GM19023 (cell line): Measurements from ENCODE around the gene KRTAP10-7.
"Not testable (repeated sequence)": the region's sequence is repeated elsewhere in the genome, so short reads cannot be mapped to it uniquely, and the experiment has no call there.

ENCODE experiments used
- ATAC-seq: cut with Tn5 transposase; IDR thresholded peaks from one replicate; pipeline ENCODE4 v1.9.1; 2021; ENCODE audit warnings: mild to moderate bottlenecking, moderate library complexity; ENCODE audit not compliant: unreplicated experiment

KRTAP10-7 gene

DNA sequence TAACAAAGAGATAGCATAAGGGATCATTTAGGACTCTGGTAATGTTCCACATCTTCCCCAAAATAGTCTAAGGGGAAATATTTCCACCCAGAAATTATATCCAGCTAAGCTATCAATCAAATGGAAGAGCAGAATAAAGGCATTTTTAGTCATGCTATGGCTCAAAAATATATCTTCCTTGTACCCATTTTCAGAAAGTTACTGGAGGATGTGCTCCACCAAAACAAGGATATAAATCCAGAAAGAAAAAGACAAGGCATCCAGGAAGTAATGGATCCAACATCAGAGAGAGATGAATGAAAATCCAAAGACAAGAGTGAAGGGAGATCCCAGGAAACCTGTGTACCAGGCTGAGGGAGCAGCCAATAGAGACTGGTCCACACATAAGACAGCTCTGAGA, 8.8 kb downstream of the KRTAP10-7 start:
- no peak for ATAC-seq

DNA sequence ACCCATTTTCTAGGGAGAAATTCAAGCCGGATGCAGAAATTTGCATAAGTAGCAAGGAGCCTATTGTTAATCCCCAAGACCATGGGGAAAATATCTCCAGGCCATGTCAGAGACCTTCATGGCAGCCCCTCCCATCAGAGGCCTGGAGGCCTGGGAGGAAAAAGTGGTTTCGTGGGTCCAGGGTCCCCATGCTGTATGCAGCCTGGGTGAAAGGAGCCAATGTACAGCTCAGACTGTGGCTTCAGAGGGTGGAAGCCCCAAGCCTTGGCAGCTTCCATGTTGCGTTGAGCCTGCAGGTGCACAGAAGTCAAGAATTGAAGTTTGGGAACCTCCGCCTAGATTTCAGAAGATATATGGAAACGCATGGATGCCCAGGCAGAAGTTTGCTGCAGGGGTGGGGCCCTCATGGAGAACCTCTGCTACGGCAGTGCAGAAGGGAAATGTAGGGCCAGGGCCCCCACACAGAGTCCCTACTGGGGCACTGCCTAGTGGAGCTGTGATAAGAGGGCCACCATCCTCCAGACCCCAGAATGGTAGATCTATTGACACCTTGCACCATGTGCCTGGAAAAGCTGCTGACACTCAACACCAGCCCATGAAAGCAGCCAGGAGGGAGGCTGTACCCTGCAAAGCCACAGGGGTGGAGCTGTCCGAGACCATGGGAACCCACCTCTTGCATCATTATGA, 9.9 kb downstream of the KRTAP10-7 start:
- not testable (repeated sequence) for ATAC-seq

DNA sequence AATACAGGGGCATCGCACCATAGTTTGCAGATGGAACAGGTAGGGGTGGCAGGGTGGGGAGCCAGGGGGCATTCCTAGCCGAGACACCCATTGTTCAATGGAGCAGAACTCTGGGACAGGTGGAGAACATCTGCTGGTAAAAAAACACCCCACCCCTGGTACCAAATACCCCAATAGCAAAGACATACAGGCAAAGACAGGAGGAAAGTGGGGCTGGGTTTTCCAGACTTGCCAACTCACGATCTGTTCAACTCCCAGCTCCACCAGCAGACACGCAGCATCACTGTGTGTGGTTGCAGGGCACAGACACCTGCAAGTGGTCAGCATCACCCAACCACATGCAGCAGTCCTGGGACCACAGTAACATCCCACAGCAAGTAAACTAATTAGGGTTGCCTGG, 11.2 kb downstream of the KRTAP10-7 start:
- ATAC-seq, result no peak

DNA sequence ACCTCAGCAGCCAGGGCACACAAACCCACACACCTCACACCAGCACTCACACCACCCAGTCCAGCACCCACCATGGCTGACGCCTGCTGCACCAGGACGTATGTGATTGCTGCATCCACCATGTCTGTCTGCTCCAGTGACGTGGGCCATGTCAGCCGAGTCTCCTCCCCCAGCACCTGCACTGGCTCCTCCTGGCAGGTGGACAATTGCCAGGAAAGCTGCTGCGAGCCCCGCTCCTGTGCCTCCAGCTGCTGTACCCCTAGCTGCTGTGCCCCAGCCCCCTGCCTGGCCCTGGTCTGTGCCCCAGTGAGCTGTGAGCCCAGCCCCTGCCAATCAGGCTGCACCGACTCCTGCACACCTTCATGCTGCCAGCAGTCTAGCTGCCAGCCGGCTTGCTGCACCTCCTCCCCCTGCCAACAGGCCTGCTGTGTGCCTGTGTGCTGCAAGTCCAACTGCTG, 11.7 kb downstream of the KRTAP10-7 start, which contains the start of gene KRTAP10-8:
TSS of gene KRTAP10-8 (plus strand) at position 51 of the 458 bp plus-strand sequence. CDS start at position 73, 22 bp downstream.
- ATAC-seq, result no peak

DNA sequence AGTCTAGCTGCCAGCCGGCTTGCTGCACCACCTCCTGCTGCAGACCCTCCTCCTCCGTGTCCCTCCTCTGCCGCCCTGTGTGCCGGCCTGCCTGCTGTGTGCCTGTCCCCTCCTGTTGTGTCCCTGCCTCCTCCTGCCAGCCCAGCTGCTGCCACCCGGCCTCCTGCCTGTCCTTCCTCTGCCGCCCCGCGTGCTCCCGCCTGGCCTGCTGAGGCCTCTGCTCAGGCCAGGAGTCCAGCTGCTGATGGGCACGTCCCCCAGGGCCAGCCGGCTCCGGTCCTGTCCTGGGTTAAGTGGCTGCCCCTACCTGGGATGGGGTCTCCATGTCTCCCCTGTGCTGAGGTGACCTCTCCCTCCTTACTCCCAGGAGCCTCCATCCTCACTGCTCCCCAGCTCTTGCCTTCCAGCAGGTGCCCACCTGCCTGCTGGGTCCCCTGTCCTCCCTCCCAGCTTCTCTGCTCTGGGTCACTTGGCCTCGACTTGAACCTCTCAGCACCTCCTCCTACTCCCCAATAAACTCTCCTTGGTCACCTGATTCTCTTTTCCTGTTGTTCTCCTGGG, 12.4 kb downstream of the KRTAP10-7 start:
- ATAC-seq, result no peak

DNA sequence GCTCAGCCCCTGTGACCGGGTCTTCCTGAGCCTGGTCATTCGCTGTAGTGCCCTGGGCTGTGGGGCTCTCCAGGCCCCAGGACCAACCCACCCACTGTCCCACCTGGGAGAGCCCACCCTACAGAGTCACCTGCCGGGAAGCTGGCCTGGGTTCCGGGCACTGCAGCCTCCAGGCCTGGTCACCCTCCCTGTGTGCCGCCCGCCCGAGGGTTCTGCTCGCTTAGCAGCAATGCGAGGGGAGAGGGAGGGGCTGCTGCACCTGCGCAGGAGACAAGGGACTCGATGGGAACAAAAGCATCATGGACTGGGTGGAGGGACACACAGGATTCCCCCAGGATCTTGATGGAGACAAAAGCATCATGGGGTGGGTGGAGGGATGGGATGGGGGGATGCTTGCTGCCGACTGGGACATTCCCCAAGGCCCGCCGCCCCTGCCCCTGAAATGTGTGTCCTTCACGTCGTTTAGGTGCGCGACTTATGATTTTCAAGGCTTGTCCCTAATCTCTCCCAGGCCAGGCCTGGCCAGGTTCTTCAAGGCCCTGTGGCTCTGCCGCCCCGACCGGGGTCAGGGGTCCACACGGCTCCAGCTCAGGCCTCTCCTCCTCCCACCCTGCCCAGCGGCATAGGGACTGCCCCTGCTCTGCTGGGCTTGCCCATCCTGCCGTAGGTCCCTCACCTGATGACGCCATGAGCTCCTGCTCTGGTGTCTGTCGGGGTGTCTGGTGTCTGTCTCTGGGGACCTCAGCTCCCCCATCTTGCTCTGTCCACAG, 13.2 kb downstream of the KRTAP10-7 start:
- ATAC-seq, result no peak

DNA sequence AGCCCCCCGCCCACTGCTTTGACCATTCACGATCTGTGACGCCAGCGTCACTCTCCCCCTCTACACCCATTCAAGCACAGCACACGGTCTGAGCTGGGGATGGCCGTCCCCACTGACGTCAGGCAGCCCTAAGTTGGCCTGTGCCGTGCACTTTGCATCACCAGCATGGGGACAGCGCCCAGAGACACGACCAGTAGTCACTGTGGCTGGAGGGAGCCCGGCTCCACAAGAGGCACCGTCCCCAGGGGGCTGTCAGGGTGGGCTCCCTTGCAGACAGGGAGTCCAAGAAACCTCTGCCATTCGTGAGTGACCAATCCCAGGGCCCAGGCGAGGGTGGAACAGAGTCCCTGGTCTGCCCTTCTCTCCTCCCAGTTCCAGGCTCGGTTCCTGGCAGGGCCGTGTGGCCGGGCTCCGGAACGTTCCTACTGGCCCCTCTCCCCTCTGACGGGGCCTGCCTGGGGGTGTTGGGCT, 13.8 kb downstream of the KRTAP10-7 start:
- no peak for ATAC-seq

DNA sequence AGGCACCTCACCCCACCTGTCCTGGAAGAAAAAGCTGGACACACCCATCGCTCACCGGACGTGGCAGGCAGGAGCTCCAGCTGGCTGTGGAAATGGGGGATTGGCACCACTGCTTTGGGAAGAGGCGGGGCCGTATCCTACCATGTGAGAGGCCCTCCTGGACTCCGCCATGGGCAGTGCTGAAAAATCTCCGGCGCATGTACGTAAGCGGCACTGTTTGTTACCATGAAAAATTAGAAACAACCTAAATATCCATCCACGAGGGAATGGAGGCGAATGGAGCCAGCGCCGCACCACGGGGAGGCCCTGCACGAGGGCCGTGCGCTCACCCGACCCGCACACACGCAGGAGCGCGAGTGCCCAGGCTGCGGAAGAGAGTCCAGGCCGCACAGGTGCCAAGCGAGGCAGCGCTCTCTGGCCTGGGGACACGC, 14.6 kb downstream of the KRTAP10-7 start:
- no peak for ATAC-seq

DNA sequence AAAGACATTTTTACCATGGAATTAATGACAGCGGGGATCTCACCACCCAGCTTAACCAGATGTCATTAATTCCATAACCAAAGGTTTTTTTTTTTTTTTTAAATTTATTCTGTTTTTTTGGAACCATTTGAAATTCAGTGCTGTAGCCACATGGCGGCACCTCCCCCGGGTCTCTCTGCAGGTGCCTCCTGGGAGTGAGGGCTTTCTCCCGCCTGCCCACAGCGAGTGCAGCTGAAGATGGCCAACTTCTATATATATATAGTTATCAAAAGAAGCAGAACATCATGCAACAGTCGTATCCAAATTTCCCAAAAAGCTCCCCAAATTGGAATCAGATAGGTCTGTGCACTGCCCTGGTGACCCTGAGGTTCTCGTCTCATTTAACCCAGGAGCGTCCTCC, 15.1 kb downstream of the KRTAP10-7 start:
- ATAC-seq, result no peak

DNA sequence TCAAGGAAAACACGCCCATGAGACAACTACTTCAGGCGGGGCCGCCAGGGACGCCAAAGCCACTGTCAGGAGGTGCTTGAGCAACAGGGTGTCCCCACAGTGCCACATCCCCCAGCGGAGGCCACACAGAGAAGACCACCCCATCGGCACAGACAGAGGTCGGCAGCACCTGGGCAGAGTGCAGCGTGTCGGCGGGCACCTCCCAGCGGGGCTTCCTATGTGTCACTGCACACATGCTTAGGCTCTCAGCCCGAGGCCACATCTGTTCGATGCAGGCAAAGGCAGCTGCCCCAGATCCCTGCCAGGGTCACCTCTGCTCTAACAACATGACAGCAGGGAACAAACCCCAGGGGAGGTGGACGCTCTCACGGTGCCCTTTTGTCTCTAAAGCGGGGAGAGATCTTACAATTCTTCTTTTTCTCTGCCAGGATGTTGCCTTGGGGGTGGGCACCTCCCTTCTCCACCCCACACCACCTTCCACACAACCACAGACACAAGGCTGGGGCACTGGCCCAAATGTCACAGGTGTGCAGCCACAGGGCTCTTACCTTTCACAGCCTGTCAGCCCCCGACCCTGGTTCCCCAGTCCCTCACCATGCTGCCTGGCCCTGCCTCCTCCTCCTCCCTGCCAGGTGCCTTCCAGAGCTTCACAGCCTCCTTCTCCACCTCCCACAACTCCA, 15.7 kb downstream of the KRTAP10-7 start:
- ATAC-seq, result no peak

DNA sequence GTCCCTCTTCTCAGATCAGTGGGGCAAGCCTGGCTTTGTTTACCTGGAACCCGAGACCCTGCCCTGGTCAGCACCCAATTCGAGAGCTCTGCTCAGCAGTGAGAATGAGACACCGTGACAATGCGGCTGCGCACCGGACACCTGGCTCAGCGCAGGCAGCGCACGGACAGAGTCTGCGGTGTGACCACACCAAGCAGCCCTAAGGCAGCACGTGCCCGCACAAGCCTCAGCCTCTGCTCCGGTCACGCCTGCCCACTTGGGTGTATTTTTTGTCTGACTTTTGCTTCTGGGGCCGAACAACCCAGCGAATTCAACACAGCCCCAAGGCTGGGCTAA, 16.2 kb downstream of the KRTAP10-7 start:
- no peak for ATAC-seq

DNA sequence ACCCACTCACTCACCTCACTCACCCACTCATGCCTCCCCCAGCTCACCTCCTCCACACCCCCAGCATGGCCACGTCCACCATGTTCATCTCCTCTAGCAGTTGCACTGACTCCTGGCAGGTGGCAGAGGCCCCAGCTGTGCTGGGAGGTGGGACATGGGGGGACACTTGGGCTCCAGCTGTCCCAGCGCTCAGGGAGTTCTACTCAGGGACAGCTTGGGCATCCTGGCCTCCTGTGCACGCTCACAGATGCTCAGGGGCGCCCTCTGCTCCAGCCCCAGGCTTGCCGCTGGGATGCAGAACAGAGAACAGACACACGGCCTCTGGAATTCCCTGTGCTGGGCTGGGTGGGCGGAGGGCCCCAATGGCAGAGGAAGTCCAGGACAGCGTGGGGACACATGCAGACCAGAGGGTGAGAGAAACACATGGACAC, 16.7 kb downstream of the KRTAP10-7 start:
- ATAC-seq, result no peak

DNA sequence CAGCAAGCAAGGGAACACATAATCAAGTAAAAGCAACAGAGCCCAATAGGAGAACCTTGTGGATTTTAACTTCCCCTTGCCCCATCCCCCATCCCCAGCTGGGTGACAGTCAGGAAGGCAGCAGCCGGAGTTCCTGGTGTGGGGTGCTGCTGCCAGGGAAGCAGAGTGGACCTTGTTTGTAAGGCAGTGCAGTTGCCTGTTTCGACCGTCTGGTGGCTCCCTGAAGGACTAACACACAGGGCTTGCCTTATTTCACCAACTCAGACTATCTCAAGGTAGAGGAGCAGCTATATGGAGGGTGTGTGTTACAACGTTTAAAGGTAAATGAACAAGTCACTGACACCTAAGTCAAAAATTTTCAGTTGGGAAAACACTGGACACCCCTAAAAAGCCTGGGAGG, 18.1 kb downstream of the KRTAP10-7 start:
- ATAC-seq, result no peak

DNA sequence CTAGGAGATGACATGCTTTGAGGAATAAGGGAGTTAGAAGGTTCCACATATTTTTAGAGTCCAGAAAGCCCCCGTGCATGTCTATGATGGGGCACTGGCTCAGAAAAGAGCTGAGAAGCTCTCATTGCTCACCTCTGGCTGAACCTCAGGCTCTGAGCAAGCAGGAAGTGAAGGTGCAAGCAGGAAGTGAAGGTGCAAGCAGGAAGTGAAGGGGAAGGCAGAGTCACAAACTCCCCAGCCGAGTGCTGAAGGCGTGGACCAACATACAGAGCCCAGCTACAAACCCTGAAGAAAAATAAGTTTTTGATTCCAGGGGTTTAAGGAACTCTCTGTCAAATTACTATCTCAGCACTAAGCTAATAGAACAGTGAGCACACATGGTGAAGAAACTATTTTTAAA, 18.5 kb downstream of the KRTAP10-7 start:
- ATAC-seq, result no peak

DNA sequence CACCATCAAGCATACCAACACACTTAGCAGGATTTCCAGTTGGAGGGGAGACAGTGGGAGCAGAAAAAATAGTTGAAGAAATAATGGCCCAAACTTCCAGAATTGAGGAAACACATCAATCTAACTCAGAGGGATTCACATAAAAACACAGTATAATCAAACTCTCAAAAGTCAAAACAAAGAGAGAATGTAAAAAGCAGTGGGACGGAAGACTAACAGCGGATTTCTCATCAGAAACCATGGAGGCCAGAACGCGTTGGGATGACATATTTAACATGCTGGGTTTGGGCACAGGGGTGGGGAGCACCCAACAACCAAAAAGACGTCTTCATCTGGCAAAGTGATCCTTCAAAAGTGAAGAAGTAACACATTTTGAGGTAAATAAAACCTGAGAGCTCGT, 19.5 kb downstream of the KRTAP10-7 start:
- no peak for ATAC-seq

DNA sequence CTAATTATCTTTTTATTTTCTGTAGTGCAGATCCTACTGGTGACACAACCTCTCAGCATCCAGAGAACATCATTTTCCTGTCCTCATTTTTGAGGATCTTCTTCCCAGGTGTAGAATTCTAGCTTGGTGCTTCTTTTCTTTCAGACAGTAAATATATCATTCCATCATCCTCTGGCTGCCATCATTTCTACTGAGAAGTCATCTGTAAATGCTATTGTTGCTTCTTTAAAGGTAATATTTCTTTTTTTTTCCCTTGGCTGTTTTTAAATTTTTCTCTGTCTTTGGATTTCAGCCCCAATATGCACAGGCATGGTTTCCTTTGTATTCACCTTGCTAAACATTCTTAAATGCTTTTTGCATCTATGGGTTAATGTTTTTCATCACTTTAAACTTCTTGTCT, 23.2 kb downstream of the KRTAP10-7 start:
- ATAC-seq, result no peak

DNA sequence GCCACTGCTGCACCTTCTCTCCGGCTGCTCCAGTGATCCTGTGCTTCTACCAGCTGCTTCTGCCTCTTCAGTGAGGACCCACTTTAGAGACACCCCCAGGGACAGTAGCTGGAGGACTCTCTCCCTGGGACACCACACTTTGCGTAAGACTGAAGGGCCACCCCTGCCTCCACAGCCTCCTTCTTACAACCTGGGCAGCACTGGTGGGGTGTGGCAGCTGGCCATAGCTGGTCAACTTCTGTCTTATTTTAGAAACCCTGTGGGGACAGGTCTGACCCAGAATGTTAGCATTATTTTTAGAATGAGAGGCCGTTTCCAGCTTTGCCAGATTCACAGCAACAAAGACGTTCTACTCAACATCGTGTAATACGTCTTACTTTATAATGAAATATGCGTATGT, 25.4 kb downstream of the KRTAP10-7 start:
- ATAC-seq, result no peak

DNA sequence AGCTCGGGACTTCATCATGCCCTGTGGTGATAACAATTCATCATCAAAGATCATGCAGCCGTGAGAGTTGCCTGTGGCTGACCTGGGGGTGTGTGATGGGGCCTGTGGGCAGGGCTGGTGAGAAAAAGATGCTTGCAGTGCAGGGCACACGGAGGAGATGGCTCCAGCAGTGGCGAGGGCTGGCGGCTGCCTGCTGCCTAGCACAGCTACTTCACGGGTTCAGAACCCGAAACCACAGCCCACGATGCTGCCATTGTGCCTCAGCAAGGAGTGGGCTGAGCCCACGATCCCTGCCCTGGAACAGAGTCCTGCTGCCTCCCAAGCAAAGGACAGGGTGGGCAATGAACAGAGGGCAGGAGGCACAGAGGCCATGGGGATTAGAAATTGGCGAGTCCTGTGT, 25.9 kb downstream of the KRTAP10-7 start:
- ATAC-seq, result no peak

DNA sequence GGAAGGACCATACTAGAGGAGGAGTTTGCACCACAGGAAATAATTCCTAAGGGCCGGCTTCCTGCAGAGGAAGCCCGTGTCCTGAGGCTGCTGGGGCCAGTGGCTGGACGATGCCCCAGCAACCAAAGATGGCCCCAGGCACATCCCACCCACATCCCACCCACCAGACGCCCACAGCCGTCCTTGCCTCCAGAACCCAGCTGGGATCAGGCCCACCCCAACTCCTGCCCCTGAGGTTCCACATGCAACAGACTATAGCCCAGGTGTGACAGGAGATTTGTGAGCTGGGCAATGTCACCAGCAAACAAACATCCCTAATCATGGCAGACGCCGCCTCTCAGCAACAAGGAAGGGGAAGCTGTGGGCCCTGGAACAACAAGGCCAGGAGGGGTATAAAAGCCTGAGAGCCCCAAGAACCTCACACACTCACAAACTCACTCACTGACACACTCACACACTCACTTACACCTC, 26.3 kb downstream of the KRTAP10-7 start, which contains the start of gene KRTAP10-9:
TSS of gene KRTAP10-9 (plus strand) at position 421 of the 471 bp plus-strand sequence. CDS start 79 bp downstream, outside the sequence.
- no peak for ATAC-seq

DNA sequence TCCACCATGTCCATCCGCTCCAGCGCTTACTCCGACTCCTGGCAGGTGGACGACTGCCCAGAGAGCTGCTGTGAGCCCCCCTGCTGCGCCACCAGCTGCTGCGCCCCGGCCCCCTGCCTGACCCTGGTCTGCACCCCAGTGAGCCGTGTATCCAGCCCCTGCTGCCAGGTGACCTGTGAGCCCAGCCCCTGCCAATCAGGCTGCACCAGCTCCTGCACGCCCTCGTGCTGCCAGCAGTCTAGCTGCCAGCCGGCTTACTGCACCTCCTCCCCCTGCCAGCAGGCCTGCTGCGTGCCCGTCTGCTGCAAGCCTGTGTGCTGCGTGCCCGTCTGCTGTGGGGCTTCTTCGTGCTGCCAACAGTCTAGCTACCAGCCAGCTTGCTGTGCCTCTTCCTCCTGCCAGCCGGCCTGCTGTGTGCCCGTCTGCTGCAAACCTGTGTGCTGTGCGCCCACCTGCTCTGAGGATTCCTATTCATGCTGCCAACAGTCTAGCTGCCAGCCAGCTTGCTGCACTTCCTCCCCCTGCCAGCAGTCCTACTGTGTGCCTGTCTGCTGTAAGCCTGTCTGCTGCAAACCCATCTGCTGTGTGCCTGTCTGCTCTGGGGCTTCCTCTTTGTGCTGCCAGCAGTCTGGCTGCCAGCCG, 26.9 kb downstream of the KRTAP10-7 start:
- not testable (repeated sequence) for ATAC-seq
